ENCODE measurements around the gene RANBP17.

Gene RANBP17

GRCh38 chr5:171102877-171103610, 241.2 kb downstream of the RANBP17 start:
- DNase-seq = no peak

DNA sequence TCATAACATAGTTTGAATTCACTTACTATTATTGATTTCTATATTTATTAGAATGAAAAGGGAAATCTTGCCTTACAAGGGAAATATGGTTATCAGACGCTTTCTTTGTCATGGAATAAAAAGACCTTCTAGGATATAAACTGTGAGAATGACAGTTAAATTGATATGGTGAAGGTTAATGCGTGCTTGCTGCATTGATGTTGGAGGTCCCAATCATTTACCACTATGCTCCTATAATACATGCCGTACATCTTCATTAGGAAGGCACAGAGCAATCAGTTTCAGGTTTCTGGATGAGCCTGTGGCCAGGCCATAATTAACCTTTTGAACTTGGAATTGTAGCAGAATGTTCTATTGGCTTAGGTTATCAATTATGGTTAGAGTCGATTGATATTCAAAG, 245.9 kb downstream of the RANBP17 start:
- no peak for DNase-seq

DNA sequence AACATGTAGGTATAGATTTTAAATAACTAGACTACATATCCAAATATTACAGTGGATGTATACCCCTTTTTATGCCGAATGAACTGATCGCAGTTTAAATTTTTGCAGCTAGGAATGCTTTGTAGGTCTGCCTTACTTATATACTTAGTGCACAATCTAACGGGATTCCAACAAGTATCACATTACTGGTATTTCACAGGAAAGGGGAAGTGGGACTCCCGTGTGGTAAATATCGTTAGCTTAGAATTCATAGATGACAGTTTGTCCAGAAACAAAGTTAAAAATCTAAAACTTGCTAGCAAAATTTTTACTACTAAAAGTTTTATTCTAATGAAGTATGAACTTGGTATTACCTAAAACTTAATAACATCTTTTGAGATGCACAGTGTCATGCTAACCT, 253.7 kb downstream of the RANBP17 start:
- DNase-seq = no peak

GRCh38 chr5:171116719-171117118, 254.9 kb downstream of the RANBP17 start:
- no peak for DNase-seq

- DNase-seq = no peak
Observed at GRCh38 chr5:171120986-171121622, 259.3 kb downstream of the RANBP17 start.

DNA sequence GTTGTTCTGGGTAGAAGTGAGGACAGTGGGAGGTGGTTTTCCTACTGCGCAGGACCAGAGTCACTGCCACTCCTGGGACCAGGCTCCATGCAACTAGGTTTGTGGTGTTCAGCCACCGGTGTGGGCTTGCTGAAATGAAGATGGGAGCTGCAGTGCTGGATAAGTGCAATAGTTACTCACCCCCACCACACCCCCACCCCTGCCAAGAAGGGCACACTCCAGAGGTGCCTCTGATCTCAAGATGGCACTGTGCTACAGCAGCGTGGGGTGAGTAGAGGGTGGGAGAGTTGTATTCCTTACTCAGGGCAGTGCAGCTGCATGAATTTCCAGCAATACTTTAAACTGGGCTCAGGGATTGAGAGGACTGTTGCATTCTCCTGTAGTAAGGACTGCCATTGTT, 259.8 kb downstream of the RANBP17 start:
- no peak for DNase-seq

GRCh38 chr5:171122372-171122771, 260.6 kb downstream of the RANBP17 start:
- no peak for DNase-seq

- no peak for DNase-seq
Observed at GRCh38 chr5:171123417-171123816, 261.6 kb downstream of the RANBP17 start.

DNA sequence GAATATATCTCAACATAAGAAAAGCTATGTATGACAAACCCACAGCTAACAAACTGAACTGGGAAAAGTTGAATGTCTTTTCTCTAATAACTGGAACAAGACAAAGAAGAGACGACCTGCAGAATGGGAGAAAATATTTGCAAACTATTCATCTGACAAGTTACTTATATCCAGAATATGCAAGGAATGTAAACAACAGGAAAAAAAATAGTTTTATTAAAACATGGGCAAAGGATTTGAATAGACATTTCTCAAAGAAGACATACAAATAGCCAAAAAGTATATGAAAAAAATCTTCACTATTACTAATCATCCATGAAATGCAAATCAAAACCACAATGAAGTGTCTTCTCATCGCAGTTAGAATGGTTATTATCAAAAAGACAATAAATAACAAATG, 265.5 kb downstream of the RANBP17 start:
- no peak for DNase-seq

GRCh38 chr5:171128136-171128535, 266.3 kb downstream of the RANBP17 start:
- no peak for DNase-seq

- no peak for DNase-seq
Observed at GRCh38 chr5:171129308-171129707, 267.5 kb downstream of the RANBP17 start.

GRCh38 chr5:171131497-171131896, 269.7 kb downstream of the RANBP17 start:
- DNase-seq = no peak

DNA sequence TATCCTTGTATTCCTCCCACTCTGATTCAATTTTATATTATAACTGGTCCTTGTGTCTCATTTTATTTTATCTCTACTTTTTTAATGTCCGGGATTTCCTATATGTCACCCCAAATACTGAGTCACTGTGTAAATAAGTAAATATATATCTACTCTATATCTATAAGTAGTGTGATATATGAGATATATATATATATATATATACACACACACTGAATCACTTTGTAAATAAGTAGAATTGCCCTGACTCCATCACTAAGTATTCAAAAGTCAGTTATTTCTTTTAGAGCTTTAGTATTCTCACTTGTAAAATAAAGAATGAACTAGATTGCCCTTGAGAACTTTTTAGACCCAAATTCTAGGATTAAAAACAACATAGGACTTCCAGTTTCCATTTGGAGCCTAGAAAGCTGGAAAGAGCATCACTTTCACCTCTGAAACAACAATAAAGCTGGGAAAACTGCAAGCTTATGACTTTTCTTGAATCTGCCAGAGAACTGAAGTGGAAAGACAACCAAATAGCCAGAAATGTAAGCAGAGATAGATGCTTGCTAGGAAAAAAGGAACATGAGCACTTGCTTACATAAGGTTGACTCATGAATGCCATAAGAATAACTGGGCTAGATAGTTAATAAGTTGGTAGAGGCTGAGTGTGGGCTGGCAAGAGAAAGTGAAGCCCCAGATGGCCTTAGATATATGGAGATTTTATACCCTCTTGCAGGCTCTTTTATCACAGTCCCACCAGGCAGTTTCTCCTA, 276.1 kb downstream of the RANBP17 start:
- no peak for DNase-seq

- no peak for DNase-seq
Observed at GRCh38 chr5:171139227-171139626, 277.4 kb downstream of the RANBP17 start.

- no peak for DNase-seq
Observed at GRCh38 chr5:171142617-171143016, 280.8 kb downstream of the RANBP17 start.

DNA sequence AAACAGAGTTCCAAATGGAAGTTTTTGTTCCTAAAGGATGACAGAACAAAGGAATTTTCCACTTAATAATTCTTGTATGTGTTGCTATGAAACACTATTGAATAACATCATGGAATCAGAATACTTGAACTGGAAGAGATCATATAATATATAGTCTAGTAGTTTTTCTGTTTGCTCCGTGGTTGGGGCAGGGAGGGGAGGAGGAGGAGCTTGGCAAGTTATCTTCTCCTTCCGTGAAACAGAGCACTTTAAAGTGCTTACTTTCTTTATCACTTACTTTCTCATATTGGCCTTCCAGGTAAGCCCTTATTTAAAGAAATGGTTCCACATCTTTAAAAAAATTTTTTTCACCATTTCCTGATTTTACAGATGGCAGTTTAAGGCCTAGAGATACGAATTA, 281.4 kb downstream of the RANBP17 start:
- no peak for DNase-seq

- DNase-seq = no peak
Observed at GRCh38 chr5:171143926-171144325, 282.1 kb downstream of the RANBP17 start.

- DNase-seq = no peak
Observed at GRCh38 chr5:171149333-171149732, 287.5 kb downstream of the RANBP17 start.

DNA sequence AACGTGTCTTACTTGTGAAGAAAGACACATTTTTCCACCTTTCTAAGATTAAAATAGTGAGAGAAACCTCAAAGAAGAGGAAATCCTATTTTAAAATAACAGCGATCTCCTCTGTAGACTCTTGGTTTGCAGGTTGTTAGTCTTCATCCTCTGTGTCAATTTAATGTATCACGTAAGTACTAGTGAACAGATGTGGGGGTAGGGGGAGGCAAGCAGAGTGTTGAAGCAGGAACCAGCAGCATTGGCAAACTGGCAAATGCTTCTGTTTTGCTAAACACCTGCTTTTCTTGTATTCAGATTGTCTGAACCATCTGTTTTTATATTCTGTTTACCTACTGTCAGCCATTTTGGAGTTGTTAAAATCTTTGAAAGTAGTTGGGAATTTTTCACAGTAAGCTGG, 288.0 kb downstream of the RANBP17 start:
- DNase-seq = no peak

- DNase-seq = no peak
Observed at GRCh38 chr5:171152382-171152781, 290.6 kb downstream of the RANBP17 start.

DNA sequence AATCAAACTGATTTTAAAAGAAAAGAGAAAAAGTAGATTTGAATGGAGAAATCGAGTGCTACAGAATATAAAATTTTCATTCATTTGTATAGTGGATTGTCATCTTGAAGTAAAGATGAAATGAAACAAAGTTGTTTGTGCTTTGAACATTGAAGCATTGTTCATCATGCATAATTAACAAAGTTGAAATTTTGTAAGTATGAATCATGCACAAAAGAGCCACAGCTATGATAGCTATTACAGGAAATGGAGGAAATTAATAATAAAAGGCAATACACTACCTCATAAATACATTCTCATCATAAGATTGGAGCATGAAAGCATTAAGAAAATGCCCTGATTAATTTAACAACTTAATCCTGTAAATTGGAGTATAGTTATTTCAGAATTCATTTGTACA, 293.8 kb downstream of the RANBP17 start:
- DNase-seq = no peak

- DNase-seq = no peak
Observed at GRCh38 chr5:171157276-171157675, 295.5 kb downstream of the RANBP17 start.

DNA sequence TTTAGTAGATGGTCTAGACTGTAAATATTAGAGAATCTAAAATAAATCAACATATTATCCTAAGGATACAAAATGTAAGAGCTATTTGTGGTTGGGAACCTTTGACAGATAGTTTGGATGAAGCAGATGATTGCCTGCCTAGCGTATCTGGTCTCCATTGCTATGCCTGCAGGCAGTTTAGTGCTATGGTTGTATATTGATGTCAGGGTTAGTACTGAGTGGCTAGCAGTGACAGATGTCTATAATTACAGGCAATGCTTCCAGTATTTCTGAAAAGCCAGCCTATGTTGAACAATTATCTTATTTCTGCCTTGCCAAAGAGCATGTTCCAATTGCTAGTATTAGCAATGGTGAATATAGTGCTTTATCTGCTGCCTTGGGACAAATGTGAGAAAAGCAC, 296.0 kb downstream of the RANBP17 start:
- no peak for DNase-seq

DNA sequence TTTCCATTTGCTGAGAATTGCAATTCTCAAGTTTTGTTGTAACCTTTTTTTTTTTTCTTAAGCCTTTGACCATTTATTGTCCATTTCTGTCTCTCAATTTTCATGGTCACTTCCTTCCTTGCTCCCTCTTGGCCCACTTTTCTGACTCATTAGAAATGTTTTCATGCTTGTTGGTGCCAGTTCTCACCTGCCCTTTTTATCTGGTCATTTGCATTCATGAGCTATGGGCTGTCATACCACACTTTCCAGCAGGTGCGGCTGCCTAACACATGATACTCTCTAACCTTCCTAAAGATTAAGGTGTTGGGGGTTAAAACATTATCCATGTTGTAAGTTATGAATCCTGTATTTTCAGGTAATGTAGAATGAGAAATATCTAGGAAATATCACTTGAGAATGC, 296.8 kb downstream of the RANBP17 start:
- no peak for DNase-seq
